ENCODE data around the gene WASL. TPM values are rescaled to one million over a fixed set of nuclear protein-coding genes. Genes with fewer than 3 reads are reported as not detected.

Gene WASL
- total and polyA plus RNA-seq, 2 of the 13 experiments (the other 11 are each of a cell fraction or from before 2014, with no cell fraction given) = 7.9 to 12.8 TPM

GRCh38 chr7:123738356-123738755 is 10.4 kb downstream of the WASL start (continued):
- TF ChIP-seq ELF3 (CRISPR knock-in tag; IDR thresholded peaks at IDR 0.05) (peak; percentile 50; the same call in 1 of the 2 replicates), ZSCAN31 (CRISPR knock-in tag; IDR thresholded peaks at IDR 0.05; ENCODE audit: low read depth) (no peak), GRHL1 (CRISPR knock-in tag; conservative IDR thresholded peaks at IDR 0.05) (no peak), TOPORS (CRISPR knock-in tag; IDR thresholded peaks at IDR 0.05) (no peak), KDM1A (CRISPR knock-in tag; IDR thresholded peaks at IDR 0.05) (no peak), TRIM22 (IDR thresholded peaks at IDR 0.05) (no peak), DPF2 (CRISPR knock-in tag; IDR thresholded peaks at IDR 0.05; ENCODE audit: borderline replicate concordance, low read depth) (peak; percentile 74), ARNT2 (CRISPR knock-in tag; IDR thresholded peaks at IDR 0.05; ENCODE audit: low read depth) (no peak), AHDC1 (CRISPR knock-in tag; IDR thresholded peaks at IDR 0.05; ENCODE audit: borderline replicate concordance) (peak; percentile 81; the same call in 1 of the 2 replicates), ZNF672 (CRISPR knock-in tag; IDR thresholded peaks at IDR 0.05) (no peak), ZFP1 (CRISPR knock-in tag; IDR thresholded peaks at IDR 0.05) (0 out of 2 replicates have a peak, but pooled peaks have one; percentile 61), HMG20A (CRISPR knock-in tag; IDR thresholded peaks at IDR 0.05; ENCODE audit: borderline replicate concordance) (peak; percentile 77; the same call in 1 of the 2 replicates), ZNF124 (CRISPR knock-in tag; IDR thresholded peaks at IDR 0.05) (peak; percentile 53; the same call in 1 of the 2 replicates), NFAT5 (CRISPR knock-in tag; IDR thresholded peaks at IDR 0.05) (no peak)
